NOMO-1 (cell line): Measurements from ENCODE around the gene CFHR3.
"Not testable (repeated sequence)": the region's sequence is repeated elsewhere in the genome, so short reads cannot be mapped to it uniquely, and the experiment has no call there.

Experiments used
- DNase-seq, 2 experiments: peaks; one replicate each; lab custom pipeline; 2025; ENCODE audit not compliant: unreplicated experiment in 2 of 2; lab: John Stamatoyannopoulos, UW

The CFHR3 gene

DNA sequence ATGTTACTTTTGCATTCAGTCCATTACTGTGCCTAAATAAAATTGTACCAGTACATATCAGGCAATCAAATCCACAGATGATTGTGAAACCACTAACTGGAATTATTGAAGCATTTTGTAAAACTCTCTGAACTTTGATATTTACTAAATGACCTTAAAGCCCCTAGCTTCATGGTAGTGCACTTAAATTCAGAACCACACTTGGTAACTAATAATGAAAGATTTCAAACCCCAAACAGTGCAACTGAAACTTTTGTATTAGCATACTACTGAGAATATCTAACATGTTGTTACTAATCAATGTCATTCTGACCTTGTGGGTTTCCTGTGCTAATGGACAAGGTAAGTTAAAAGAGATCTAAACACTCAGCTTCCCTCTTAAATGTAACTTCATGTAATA lies at the start of gene CFHR3:
CFHR3 (plus strand) TSS at position 238 of the 400 bp plus-strand sequence; CDS start at position 285, 47 bp downstream.
- DNase-seq = no peak

DNA sequence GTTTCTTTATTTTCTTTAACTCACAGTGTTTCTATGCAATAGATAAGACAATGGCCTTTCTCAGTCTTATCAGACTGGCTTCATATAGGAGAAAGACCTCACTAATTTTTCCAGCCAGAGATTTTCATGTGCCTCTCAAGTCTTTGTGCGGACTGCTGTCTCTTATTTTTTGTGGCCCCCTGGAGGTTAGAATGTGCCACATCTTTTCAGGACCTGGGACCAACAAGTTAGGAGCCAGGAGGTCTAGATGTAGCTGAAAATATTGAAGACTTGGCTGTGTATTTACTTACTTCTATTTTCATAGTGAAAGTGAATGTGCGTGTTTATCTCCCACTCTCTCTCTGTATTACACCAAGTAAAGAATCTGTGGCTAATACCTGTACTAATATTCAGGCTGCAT lies 42.1 kb upstream of the CFHR3 start:
- no peak for DNase-seq

DNA sequence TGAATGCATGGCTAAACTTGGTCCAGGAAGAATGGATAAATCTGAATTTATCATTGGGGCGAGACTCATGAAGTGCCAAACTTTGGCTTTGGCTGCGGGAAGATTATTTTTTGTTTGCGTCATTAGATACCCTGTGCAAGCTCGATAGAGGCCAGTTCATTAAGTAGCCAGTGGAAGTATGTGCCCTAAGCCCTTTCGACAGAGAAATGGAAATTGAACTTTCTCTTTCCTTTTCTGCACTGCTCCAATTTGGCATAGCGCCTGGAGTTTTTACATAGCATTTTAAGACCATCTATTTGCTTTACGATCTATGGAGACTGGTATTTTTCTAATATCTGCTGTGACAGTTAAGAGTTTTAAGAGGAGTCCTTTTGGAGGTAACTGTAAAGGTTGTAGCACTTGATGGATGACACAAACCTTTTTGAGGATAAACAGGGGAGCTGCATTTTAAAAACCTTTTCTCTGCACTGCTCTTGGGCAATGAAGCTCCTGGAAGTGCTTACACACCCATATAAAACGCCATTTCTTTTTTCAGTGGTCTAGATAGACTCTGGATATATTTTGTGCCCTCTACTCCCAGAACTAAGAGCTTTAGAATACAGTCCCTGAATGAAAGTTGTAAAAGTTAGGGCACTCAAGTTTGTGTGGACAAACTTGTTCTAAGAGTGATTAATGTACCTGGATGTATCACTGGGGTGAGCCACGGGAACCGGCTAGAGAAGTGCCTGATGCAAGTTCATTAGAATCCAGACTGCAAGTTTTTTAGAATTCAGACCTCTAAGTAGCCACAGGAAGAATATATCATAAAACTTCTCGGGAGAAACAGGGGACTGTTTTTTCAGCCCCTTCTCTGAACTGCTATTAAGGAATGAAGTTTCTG lies 41.3 kb upstream of the CFHR3 start:
- no peak for DNase-seq

DNA sequence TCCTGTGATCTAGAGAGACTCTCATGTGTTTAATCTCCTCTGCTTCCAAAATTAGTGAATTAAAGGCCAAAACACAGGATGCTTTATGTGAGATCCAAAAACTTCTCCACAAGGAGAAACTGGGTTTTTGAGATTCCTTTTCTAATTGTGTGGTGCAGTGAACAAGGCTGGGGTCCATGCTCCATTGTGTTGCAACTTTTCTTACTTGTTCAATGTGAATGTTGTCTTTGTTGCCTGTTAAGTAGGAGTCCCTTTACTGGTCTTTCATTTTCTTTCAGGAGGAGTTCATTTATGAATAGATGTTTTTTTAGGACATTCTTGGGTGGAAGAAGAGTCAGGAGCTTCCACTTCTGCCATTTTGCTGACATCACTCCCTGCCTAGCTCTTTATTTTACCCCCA lies 40.6 kb upstream of the CFHR3 start:
- no peak for DNase-seq

DNA sequence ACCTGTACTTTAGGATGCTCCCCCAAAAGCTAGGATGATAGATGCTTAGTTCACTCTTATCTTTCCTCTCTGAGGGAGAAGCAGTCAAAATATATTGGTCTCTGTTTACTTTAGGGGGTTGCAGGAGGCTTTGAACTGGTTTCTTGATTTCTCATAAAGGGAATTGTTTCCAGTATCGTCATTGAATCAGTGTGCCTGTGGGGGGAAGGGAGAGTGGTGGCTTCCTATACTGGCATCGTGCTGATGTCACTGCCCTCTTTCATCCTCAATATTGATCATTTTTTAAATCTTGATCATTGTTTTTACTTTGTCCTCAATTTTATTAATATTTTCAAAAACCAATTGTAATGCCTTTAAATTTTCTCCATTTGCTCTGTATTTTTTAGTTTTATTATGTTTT lies 40.2 kb upstream of the CFHR3 start:
- DNase-seq = no peak

DNA sequence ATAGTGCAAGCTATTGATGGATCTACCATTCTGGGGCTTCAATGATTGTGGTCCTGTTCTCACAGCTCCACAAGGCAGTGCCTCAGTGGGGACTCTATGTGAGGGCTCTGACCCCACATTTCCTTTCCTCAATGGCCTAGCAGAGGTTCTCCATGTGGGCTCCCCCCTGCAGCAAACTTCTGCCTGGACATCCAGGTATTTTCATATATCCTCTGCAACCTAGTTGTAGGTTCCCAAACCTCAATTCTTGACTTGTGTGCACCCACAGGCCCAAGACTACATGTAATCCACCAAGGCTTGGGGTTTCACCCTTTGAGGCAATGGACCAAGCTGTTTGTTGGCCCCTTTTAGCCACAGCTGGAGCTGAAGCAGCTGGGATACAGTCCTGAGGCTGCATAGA lies 35.9 kb upstream of the CFHR3 start:
- no peak for DNase-seq

DNA sequence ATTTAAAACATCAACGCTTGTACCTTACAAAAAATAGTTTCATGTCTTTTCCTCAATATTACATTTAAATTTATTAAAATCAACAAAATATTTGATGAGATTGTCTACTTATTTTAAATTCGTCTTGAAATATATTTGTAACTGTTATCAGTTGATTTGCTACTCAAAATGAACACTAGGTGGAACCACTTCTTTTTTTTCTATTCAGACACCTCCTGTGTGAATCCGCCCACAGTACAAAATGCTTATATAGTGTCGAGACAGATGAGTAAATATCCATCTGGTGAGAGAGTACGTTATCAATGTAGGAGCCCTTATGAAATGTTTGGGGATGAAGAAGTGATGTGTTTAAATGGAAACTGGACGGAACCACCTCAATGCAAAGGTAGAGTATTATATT lies 31.4 kb upstream of the CFHR3 start:
- DNase-seq = peak in 1 of 2 experiments; percentile 9

DNA sequence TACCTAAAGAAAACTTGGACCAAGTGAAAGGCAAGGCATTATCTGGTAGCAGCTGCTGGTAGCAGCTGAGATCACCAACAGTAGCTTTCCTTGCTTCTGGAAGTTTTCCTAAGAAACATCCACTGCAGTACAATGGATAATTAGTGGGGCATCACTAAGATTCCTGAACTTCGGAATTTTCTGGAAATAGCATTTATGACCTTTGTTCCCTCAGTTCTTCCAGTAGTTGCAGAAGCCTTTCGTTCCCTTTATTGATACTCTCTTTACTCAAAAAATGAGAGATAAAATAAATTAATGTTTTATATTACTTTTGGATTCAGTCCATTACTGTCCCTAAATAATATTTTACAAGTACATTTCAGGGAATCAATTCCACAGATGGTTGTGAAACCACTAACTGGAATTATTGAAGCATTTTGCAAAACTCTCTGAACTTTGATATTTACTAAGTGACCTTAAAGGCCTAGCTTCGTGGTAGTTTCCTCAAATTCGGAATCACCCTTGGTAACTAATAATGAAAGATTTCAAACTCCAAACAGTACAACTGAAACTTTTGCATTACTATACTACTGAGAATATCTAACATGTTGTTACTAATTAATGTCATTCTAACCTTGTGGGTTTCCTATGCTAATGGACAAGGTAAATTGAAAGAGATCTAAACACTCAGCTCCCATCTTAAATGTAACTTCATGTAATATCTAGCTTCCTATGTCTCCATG lies 9.5 kb upstream of the CFHR3 start:
- DNase-seq = not testable (repeated sequence)

DNA sequence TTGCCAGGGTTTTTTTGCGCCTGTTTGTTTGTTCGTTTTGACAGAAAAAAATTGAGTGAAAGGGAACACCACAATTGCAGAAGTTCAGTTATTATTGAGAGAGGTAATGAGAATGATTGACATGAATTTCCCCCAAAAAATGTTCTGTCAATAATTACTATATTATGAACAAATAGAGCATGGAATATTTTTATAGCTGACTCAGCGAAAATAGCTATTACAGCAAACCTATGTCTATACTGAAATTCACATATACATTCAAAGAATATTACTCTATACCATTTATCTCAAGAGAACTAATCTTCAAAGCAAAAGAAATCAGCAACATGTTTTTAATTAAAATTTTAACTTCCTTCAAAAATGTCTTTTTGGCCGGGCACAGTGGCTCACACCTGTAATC lies 4.8 kb upstream of the CFHR3 start:
- not testable (repeated sequence) for DNase-seq

DNA sequence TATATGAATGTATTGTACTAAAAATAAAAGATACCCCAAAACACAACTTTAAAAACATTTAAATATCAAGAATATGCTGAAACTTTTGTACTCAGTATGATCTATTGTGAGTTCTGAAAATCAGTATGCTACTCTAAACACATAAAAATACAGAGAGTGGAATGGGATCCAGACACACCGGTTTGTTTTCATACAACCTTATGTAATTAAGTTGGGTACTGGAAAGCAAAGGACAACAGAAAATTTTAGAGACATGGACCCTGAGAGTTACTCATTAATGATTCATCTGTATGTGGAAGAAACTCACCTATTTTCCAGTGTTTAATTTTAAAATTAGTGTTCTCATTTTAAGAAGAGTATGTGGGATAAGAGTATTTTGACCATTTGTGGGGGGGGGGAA lies 927 bp upstream of the CFHR3 start:
- no peak for DNase-seq

DNA sequence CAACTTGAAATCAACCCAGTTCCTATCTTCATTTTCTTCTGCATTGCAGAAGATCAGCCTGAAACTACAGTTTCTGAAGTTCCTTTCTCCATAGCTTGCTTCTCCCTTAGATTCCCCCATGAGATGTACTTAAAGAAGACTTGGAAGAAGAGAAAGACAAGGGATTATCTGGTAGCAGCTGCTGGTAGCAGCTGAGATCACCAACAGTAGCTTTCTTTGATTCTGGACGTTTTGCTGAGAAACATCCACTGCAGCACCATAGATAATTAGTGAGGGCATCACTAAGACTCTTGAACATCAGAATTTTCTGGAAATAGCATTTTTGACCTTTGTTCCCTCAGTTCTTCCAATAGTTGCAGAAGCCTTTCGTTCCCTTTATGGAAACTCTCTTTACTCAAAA lies 465 bp upstream of the CFHR3 start:
- DNase-seq = no peak

DNA sequence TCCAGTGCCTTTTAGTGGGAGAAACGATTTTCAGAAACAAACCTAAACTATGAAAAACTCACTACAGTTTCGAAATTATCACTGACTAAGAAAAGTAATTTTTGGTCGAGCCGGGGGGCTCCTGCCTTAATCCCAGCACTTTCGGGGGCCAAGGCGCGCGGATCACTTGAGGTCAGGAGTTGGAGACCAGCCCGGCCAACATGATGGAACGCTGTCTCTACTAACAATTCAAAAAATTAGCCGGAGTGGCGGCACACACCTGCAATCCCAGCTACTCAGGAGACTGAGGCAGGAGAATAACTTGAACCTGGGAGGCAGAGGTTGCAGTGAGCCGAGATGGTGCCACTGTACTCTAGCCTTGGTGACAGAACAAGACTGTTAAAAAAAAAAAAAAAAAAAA lies 3.0 kb downstream of the CFHR3 start:
- no peak for DNase-seq

DNA sequence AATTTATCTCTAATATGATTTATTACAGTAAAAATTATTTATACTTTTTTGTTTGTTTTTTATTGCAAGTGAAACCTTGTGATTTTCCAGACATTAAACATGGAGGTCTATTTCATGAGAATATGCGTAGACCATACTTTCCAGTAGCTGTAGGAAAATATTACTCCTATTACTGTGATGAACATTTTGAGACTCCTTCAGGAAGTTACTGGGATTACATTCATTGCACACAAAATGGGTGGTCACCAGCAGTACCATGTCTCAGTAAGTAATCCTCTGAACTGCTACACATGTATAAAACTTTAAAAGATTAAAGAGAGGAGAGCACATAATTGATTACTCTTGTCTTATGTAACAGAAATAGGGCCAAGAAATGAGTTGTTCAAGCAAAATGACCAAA lies 4.5 kb downstream of the CFHR3 start:
- DNase-seq = no peak

DNA sequence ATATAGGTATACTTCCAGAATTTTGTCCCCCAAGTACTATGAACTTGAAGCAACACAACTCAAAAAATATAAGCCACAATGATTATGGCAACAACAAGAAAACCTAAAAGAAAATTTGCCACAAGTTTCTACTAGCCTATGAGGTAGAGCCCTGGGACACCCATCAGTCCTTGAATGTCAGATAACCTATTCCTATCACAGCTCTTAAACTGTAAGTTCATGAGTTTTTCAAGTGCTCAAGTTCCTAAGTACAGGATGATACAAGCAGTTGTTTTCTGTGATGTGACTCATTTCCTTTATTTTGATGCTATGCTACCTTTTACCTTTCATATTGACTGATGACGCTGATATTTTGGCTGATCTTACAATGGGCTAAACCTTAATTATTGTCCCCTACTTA lies 16.6 kb downstream of the CFHR3 start:
- DNase-seq = not testable (repeated sequence)

DNA sequence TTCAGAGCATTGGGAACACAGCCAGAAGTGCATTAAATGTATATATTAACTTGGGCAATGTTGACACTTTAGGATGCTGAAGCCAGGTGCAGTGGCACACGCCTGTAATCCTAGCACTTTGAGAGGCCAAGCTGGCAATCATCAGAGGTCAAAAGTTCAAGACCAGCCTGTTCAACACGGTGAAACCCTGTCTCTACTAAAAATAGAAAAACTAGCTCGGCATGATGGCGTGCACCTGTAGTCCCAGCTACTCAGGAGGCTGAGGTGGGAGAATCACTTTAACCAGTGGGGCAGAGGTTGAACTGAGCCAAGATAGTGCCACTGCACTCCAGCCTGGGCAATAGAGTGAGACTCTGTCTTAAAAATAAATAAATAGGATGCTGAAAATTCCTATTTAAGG lies 19.5 kb downstream of the CFHR3 start:
- DNase-seq = not testable (repeated sequence)

DNA sequence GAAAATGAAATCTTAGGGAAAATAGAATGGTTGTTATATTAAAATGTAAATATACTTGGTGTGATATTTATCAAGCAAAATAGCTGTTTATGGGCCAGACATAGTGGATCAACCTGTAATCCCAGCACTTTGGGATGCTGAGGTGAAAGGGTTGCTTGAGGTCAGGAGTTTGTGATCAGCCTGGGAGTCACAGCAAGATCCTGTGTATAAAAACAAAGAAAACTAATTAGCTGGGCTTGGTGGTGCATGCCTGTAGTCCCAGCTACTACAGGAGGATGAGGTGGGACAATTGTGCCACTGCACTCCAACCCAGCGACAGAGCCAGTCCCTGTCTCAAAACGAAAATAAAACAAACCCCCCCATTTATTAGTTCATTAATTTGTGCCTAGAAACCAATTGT lies 23.3 kb downstream of the CFHR3 start:
- no peak for DNase-seq

DNA sequence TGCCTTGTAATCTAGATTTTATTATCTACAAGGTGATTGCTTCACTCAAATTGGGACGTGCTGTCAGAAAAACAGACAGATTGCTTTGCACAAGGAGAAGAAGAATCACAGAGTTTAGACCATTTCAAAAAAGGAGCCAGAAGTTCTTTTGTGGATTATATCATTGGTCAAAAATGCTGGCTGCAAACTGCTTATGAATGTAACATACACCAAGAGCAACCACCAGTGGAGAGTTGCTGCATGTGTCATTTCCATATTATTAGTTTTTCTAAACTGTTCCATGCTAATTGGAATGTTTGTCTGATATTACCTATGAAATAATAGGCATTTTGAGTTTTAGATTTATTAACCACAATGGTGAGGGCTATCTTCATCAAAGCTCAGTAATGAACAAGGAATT lies 27.3 kb downstream of the CFHR3 start:
- DNase-seq = not testable (repeated sequence)

DNA sequence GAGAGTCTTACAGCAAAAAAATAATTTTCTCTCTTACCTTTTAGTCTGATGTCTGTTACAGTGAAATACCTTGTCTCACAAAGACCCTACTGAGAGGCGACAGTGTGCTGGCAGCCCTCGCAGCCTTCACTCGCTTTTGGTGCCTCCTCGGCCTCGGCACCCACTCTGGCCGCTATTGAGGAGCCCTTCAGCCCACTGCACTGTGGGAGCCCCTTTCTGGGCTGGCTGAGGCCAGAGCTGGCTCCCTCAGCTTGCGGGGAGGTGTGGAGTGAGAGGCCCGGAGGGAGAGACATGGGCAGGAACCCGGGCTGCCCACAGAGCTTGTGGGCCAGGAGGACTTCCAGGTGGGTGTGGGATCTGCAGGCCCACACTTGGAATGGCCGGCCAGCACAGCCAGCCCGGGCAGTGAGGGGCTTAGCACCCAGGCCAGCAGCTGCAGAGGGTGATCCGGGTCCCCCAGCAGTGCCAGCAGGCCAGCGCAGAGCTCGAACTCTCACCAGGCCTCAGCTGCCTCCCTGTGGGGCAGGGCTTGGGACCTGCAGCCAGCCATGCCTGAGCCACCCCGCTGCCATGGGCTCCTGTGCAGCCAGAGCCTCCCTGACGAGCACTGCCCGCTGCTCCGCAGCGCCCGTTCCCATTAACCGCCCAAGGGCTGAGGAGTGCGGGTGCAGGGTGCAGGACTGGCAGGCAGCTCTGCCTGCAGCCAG lies 34.0 kb downstream of the CFHR3 start:
- no peak for DNase-seq

DNA sequence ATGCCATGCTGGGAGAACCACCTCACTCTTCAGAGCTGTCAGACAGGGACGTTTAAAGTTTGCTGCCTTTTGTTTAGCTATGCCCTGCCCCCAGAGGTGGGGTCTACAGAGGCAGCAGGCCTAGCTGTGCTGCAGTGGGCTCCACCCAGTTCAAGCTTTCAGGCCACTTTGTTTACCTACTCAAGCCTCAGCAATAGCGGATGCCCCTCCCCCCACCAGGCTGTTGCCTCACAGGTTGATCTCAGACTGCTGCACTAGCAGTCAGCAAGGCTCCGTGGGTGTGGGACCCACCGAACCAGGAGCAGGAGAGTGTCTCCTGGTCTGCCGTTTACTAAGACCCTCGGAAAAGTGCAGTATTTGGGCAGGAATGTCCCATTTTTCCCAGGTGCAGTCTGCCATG lies 42.8 kb downstream of the CFHR3 start:
- DNase-seq = not testable (repeated sequence)

DNA sequence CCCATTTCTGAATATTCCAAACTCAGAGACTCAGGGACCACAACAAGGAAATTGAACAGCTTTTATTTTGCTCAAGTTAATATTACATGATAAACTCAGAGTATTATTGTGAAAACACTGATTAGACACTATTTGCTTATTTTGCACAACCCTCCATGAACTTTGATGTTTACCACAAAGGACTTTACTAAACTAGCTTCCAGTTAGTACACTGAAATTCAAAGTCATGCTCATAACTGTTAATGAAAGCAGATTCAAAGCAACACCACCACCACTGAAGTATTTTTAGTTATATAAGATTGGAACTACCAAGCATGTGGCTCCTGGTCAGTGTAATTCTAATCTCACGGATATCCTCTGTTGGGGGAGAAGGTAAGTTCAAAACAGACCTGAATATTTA lies 44.9 kb downstream of the CFHR3 start, which contains the start of gene CFHR1:
CFHR1 (plus strand) TSS at position 201 of the 400 bp plus-strand sequence; CDS start at position 315, 114 bp downstream.
- DNase-seq = not testable (repeated sequence)

DNA sequence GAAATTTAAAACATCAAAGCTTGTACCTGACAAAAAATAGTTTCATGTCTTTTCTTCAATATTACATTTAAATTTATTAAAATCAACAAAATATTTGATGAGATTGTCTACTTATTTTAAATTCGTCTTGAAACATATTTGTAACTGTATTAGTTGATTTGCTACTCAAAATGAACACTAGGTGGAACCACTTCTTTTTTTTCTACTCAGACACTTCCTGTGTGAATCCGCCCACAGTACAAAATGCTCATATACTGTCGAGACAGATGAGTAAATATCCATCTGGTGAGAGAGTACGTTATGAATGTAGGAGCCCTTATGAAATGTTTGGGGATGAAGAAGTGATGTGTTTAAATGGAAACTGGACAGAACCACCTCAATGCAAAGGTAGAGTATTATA lies 53.2 kb downstream of the CFHR3 start:
- DNase-seq = peak in 1 of 2 experiments; percentile 20
